ENCODE data around the gene ASPHD1.
"Not testable (repeated sequence)": the region's sequence is repeated elsewhere in the genome, so short reads cannot be mapped to it uniquely, and the experiment has no call there.

Gene ASPHD1

GRCh38 chr16:29909391-29909790, 9.1 kb downstream of the ASPHD1 start:
- TF ChIP-seq ZNF274 (IDR thresholded peaks at IDR 0.05; ENCODE audit: low read depth, low read length) (no peak), YY1 (IDR thresholded peaks at IDR 0.05; ENCODE audit: insufficient read depth, insufficient read length) (no peak), SUZ12 (IDR thresholded peaks at IDR 0.05; ENCODE audit: extremely low read depth, insufficient read depth, insufficient read length) (no peak)
- no peak for DNase-seq (ENCODE audit: low read depth, low spot score)
- Histone ChIP-seq H3K9me3 (ENCODE audit: insufficient read depth, low read length) (no peaks in the 10 kb centered on the region), H3K27me3 (ENCODE audit: insufficient read depth, insufficient read length) (no peaks in the 10 kb centered on the region), H3K4me3 (ENCODE audit: insufficient read length, low read depth) (no peak overlapping the region), H3K9ac (ENCODE audit: insufficient read length, low read depth) (no peak overlapping the region), H3K4me1 (ENCODE audit: insufficient read depth, insufficient read length) (peaks cover 10% of the 10 kb centered on the region), H3K36me3 (ENCODE audit: insufficient read depth, insufficient read length, low read length) (peaks cover 63% of the 10 kb centered on the region)

DNA sequence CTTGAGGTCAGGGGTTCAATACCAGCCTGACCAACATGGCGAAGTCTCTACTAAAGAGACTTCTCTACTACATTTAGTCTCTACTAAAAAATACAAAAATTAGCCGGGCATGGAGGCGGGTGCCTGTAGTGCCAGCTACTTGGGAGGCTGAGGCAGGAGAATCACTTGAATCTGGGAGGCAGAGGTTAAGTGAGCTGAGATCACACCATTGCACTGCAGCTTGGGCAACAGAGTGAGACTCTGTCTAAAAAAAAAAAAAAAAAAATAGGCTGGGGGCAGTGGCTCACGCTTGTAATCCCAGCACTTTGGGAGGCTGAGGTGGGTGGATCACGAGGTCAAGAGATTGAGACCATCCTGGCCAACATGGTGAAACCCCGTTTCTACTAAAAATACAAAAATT, 9.6 kb downstream of the ASPHD1 start:
- H3K4me3 ChIP-seq (ENCODE audit: insufficient read length, low read depth); DNase-seq (ENCODE audit: low read depth, low spot score); H3K9me3 ChIP-seq (ENCODE audit: insufficient read depth, low read length); H3K27me3 ChIP-seq (ENCODE audit: insufficient read depth, insufficient read length); H3K9ac ChIP-seq (ENCODE audit: insufficient read length, low read depth): not testable (repeated sequence)
- peaks cover 61% of the 10 kb centered on the region for H3K36me3 ChIP-seq (ENCODE audit: insufficient read depth, insufficient read length, low read length)
- peaks cover 10% of the 10 kb centered on the region for H3K4me1 ChIP-seq (ENCODE audit: insufficient read depth, insufficient read length)

GRCh38 chr16:29910819-29911675, 10.8 kb downstream of the ASPHD1 start:
- DNase-seq (ENCODE audit: low read depth, low spot score) = no peak
- Histone ChIP-seq H3K9ac (ENCODE audit: insufficient read length, low read depth) (no peak overlapping the region), H3K4me3 (ENCODE audit: insufficient read length, low read depth) (no peak overlapping the region), H3K36me3 (ENCODE audit: insufficient read depth, insufficient read length, low read length) (peaks cover 54% of the 10 kb centered on the region), H3K9me3 (ENCODE audit: insufficient read depth, low read length) (no peaks in the 10 kb centered on the region), H3K4me1 (ENCODE audit: insufficient read depth, insufficient read length) (peaks cover 10% of the 10 kb centered on the region), H3K27me3 (ENCODE audit: insufficient read depth, insufficient read length) (no peaks in the 10 kb centered on the region)
- TF ChIP-seq YY1 (IDR thresholded peaks at IDR 0.05; ENCODE audit: insufficient read depth, insufficient read length) (no peak), SUZ12 (IDR thresholded peaks at IDR 0.05; ENCODE audit: extremely low read depth, insufficient read depth, insufficient read length) (no peak), ZNF274 (IDR thresholded peaks at IDR 0.05; ENCODE audit: low read depth, low read length) (no peak)

- no peaks in the 10 kb centered on the region for H3K9me3 ChIP-seq (ENCODE audit: insufficient read depth, low read length)
- no peak overlapping the region for H3K4me3 ChIP-seq (ENCODE audit: insufficient read length, low read depth)
- no peak for DNase-seq (ENCODE audit: low read depth, low spot score)
- H3K9ac ChIP-seq (ENCODE audit: insufficient read length, low read depth) = peak overlapping the region; percentile 26
- H3K36me3 ChIP-seq (ENCODE audit: insufficient read depth, insufficient read length, low read length) = peaks cover 49% of the 10 kb centered on the region
- H3K27me3 ChIP-seq (ENCODE audit: insufficient read depth, insufficient read length) = no peaks in the 10 kb centered on the region
- TF ChIP-seq YY1 (IDR thresholded peaks at IDR 0.05; ENCODE audit: insufficient read depth, insufficient read length) = no peak
- peaks cover 10% of the 10 kb centered on the region for H3K4me1 ChIP-seq (ENCODE audit: insufficient read depth, insufficient read length)
Observed at GRCh38 chr16:29911676-29912010, 11.4 kb downstream of the ASPHD1 start.

GRCh38 chr16:29912087-29912486, 11.8 kb downstream of the ASPHD1 start:
- Histone ChIP-seq H3K36me3 (ENCODE audit: insufficient read depth, insufficient read length, low read length) (peaks cover 49% of the 10 kb centered on the region), H3K4me1 (ENCODE audit: insufficient read depth, insufficient read length) (peaks cover 10% of the 10 kb centered on the region), H3K9ac (ENCODE audit: insufficient read length, low read depth) (peak overlapping the region; percentile 26), H3K9me3 (ENCODE audit: insufficient read depth, low read length) (no peaks in the 10 kb centered on the region), H3K4me3 (ENCODE audit: insufficient read length, low read depth) (no peak overlapping the region), H3K27me3 (ENCODE audit: insufficient read depth, insufficient read length) (no peaks in the 10 kb centered on the region)
- no peak for DNase-seq (ENCODE audit: low read depth, low spot score)
- TF ChIP-seq ZNF274 (IDR thresholded peaks at IDR 0.05; ENCODE audit: low read depth, low read length) = no peak
- no peak for TF ChIP-seq YY1 (IDR thresholded peaks at IDR 0.05; ENCODE audit: insufficient read depth, insufficient read length)
- no peak for TF ChIP-seq SUZ12 (IDR thresholded peaks at IDR 0.05; ENCODE audit: extremely low read depth, insufficient read depth, insufficient read length)

DNA sequence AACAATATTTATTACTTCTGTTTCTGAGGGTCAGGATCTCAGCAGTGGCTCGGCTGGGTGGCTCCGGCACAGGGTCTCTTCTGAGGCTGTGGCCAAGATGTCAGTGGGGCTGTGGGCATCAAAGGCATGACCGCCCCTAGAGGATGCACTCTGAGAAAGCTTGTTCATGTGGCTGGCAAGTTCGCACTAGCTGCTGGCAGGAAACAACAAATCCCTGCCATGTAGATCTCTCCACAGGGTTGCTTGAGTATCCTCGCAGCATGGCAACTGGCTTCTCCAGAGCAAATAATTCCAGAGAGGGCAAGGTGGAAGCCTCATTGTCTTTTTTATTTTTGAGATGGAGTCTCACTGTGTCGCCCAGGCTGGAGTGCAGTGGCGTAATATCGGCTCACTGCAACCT, 13.2 kb downstream of the ASPHD1 start:
- Histone ChIP-seq H3K4me1 (ENCODE audit: insufficient read depth, insufficient read length) (peaks cover 8% of the 10 kb centered on the region), H3K9me3 (ENCODE audit: insufficient read depth, low read length) (no peaks in the 10 kb centered on the region), H3K4me3 (ENCODE audit: insufficient read length, low read depth) (no peak overlapping the region), H3K9ac (ENCODE audit: insufficient read length, low read depth) (no peak overlapping the region), H3K36me3 (ENCODE audit: insufficient read depth, insufficient read length, low read length) (peaks cover 50% of the 10 kb centered on the region), H3K27me3 (ENCODE audit: insufficient read depth, insufficient read length) (no peaks in the 10 kb centered on the region)
- TF ChIP-seq ZNF274 (IDR thresholded peaks at IDR 0.05; ENCODE audit: low read depth, low read length) = no peak
- TF ChIP-seq SUZ12 (IDR thresholded peaks at IDR 0.05; ENCODE audit: extremely low read depth, insufficient read depth, insufficient read length) = no peak
- no peak for TF ChIP-seq YY1 (IDR thresholded peaks at IDR 0.05; ENCODE audit: insufficient read depth, insufficient read length)
- DNase-seq (ENCODE audit: low read depth, low spot score) = no peak

DNA sequence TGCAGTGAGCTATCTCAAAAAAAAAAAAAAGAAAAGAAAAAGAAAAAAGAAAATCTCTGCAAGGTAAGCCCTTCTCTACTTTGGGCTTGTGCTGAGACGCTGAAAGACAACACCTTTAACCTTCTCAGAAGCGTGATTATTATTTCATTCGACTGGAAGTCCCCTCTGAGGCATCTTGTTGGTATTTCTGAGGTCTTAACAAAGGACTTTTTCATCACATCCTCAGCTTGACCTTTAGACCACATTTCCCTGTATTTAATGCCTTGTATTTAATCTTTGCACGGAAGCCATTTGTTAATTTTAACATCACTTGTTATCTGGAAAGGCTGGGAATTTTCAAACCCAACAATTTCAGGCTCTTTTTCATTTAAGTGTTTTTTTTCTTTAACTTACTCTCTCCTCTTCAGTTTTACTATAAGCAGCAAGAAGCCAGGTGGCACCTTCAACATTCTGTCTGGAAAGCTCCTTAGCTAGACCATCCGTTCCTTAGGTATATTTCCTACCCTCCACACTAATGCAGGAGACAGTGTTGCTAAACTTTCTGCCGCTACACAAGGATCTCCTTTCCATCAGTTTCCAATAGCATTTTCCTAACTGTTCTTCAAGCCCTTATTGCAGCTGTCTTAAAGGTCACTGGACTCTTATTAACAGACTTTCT, 15.4 kb downstream of the ASPHD1 start:
- Histone ChIP-seq H3K36me3 (ENCODE audit: insufficient read depth, insufficient read length, low read length) (peaks cover 53% of the 10 kb centered on the region), H3K27me3 (ENCODE audit: insufficient read depth, insufficient read length) (no peaks in the 10 kb centered on the region), H3K4me1 (ENCODE audit: insufficient read depth, insufficient read length) (peaks cover 8% of the 10 kb centered on the region), H3K4me3 (ENCODE audit: insufficient read length, low read depth) (no peak overlapping the region), H3K9ac (ENCODE audit: insufficient read length, low read depth) (no peak overlapping the region), H3K9me3 (ENCODE audit: insufficient read depth, low read length) (no peaks in the 10 kb centered on the region)
- no peak for DNase-seq (ENCODE audit: low read depth, low spot score)
- TF ChIP-seq ZNF274 (IDR thresholded peaks at IDR 0.05; ENCODE audit: low read depth, low read length) = no peak
- no peak for TF ChIP-seq SUZ12 (IDR thresholded peaks at IDR 0.05; ENCODE audit: extremely low read depth, insufficient read depth, insufficient read length)
- no peak for TF ChIP-seq YY1 (IDR thresholded peaks at IDR 0.05; ENCODE audit: insufficient read depth, insufficient read length)
